Measurements from ENCODE around the gene CCR6. TPM values are rescaled to one million over a fixed set of nuclear protein-coding genes. Genes with fewer than 3 reads are reported as not detected.
"Not testable (repeated sequence)": the region's sequence is repeated elsewhere in the genome, so short reads cannot be mapped to it uniquely, and the experiment has no call there.

The CCR6 gene
- total RNA-seq, 2 donors from 2014 or later, result not detected

GRCh38 chr6:167167699-167168098 lies 44.8 kb downstream of the CCR6 start:
- not testable (repeated sequence) for H3K36me3 Mint-ChIP-seq; DNase-seq (ENCODE audit: low spot score in 2 of 2); ATAC-seq; H3K27ac Mint-ChIP-seq; H3K9me3 Mint-ChIP-seq

- H3K36me3 Mint-ChIP-seq; ATAC-seq; H3K27ac Mint-ChIP-seq; H3K9me3 Mint-ChIP-seq; DNase-seq (ENCODE audit: low spot score in 2 of 2): not testable (repeated sequence)
Observed at GRCh38 chr6:167168296-167168695, 45.4 kb downstream of the CCR6 start.

GRCh38 chr6:167169867-167170266 lies 47.0 kb downstream of the CCR6 start:
- not testable (repeated sequence) for ATAC-seq; H3K9me3 Mint-ChIP-seq; H3K27ac Mint-ChIP-seq; H3K36me3 Mint-ChIP-seq; DNase-seq (ENCODE audit: low spot score in 2 of 2)

GRCh38 chr6:167171300-167171699 lies 48.4 kb downstream of the CCR6 start:
- not testable (repeated sequence) for ATAC-seq; H3K27ac Mint-ChIP-seq; H3K36me3 Mint-ChIP-seq; DNase-seq (ENCODE audit: low spot score in 2 of 2); H3K9me3 Mint-ChIP-seq

GRCh38 chr6:167172011-167172410 lies 49.1 kb downstream of the CCR6 start:
- not testable (repeated sequence) for H3K9me3 Mint-ChIP-seq; ATAC-seq; DNase-seq (ENCODE audit: low spot score in 2 of 2); H3K36me3 Mint-ChIP-seq; H3K27ac Mint-ChIP-seq

- not testable (repeated sequence) for H3K36me3 Mint-ChIP-seq, H3K27ac Mint-ChIP-seq, ATAC-seq
Observed at GRCh38 chr6:167177271-167177670, 54.4 kb downstream of the CCR6 start.

GRCh38 chr6:167178896-167179655 lies 56.2 kb downstream of the CCR6 start:
- not testable (repeated sequence) for DNase-seq (ENCODE audit: low spot score in 2 of 2); H3K27ac Mint-ChIP-seq; H3K36me3 Mint-ChIP-seq; ATAC-seq; H3K9me3 Mint-ChIP-seq

More at GRCh38 chr6:167177271-167177670, 54.4 kb downstream of the CCR6 start:
- not testable (repeated sequence) for H3K9me3 Mint-ChIP-seq; DNase-seq (ENCODE audit: low spot score in 2 of 2)

GRCh38 chr6:167180086-167180485 lies 57.2 kb downstream of the CCR6 start:
- not testable (repeated sequence) for H3K9me3 Mint-ChIP-seq; ATAC-seq; DNase-seq (ENCODE audit: low spot score in 2 of 2); H3K27ac Mint-ChIP-seq; H3K36me3 Mint-ChIP-seq

GRCh38 chr6:167181351-167181750 lies 58.5 kb downstream of the CCR6 start:
- not testable (repeated sequence) for H3K36me3 Mint-ChIP-seq; DNase-seq (ENCODE audit: low spot score in 2 of 2); H3K9me3 Mint-ChIP-seq; H3K27ac Mint-ChIP-seq; ATAC-seq

- not testable (repeated sequence) for DNase-seq (ENCODE audit: low spot score in 2 of 2); H3K36me3 Mint-ChIP-seq; H3K9me3 Mint-ChIP-seq; H3K27ac Mint-ChIP-seq
- ATAC-seq, result peak; percentile 68 to 82
Observed at GRCh38 chr6:167182913-167183314, 60.0 kb downstream of the CCR6 start.

GRCh38 chr6:167185101-167185500 lies 62.2 kb downstream of the CCR6 start:
- not testable (repeated sequence) for H3K9me3 Mint-ChIP-seq; H3K36me3 Mint-ChIP-seq; ATAC-seq; DNase-seq (ENCODE audit: low spot score in 2 of 2); H3K27ac Mint-ChIP-seq

GRCh38 chr6:167187275-167187674 lies 64.4 kb downstream of the CCR6 start:
- H3K36me3 Mint-ChIP-seq; H3K9me3 Mint-ChIP-seq; DNase-seq (ENCODE audit: low spot score in 2 of 2); H3K27ac Mint-ChIP-seq; ATAC-seq: not testable (repeated sequence)

Other genes starting within 250 kb of the CCR6 start
- 100 to 1,000 TPM in 1 of 2 donors, 10 to 100 TPM in 1; 45.2 to 108 TPM for gene RNASET2, start 166.5 kb upstream of the CCR6 start, total RNA-seq
- gene CEP43, start 123.7 kb upstream of the CCR6 start, total RNA-seq, result 10 to 100 TPM; 17.5 to 21.9 TPM
- gene GPR31, start 34.9 kb downstream of the CCR6 start, total RNA-seq, result not detected
- not detected for gene UNC93A, start 168.2 kb downstream of the CCR6 start, total RNA-seq
- gene TTLL2, start 202.0 kb downstream of the CCR6 start, total RNA-seq, result not detected